GM23338 (cell line): ENCODE results near the gene DLG2.

ENCODE experiments used
- CTCF ChIP-seq, 2 experiments: fragments of 200-600 bp in 1 of 2; sonication (generic) in 1 of 2; conservative IDR thresholded peaks; 2 replicates each; pipeline versions ENCODE4 v1.5.1 to v1.6.1; 2016 to 2017; ENCODE audit warnings: antibody characterized with exemption in 2 of 2, low read depth in 2 of 2, mild to moderate bottlenecking in 2 of 2, moderate library complexity in 1 of 2
- EZH2phosphoT487 ChIP-seq: fragments of 200-600 bp; sonication (generic); IDR thresholded peaks from one replicate; pipeline ENCODE4 v1.8.1; 2018; ENCODE audit warnings: antibody characterized with exemption; ENCODE audit not compliant: unreplicated experiment
- POLR2AphosphoS5 ChIP-seq: IDR thresholded peaks from 2 replicates; pipeline ENCODE4 v1.6.1; 2016; ENCODE audit warnings: antibody characterized with exemption, low read depth

GRCh38 chr11:84021291-84021690 lies 1605.9 kb downstream of the DLG2 start:
- TF ChIP-seq POLR2AphosphoS5, result no peak
- no peak for TF ChIP-seq CTCF (conservative IDR thresholded peaks at IDR 0.05; ENCODE audit: low read depth in 2 of 2)
- TF ChIP-seq EZH2phosphoT487, result no peak
